HepG2 (cell line): Measurements from ENCODE around the gene ZNF772. TPM values are rescaled to one million over a fixed set of nuclear protein-coding genes. Genes with fewer than 3 reads are reported as not detected.

Experiments
- ATF7 ChIP-seq, 2 experiments: fragments of 450-650 bp in 1 of 2; sonication (generic) in 1 of 2; formaldehyde crosslinking in 1 of 2; IDR thresholded peaks; 2 replicates each; pipeline versions ENCODE4 v1.4.0 to v1.6.1; 2016 to 2020; ENCODE audit warnings: antibody characterized with exemption in 1 of 2, mild to moderate bottlenecking in 1 of 2, missing genetic modification reagents in 1 of 2
- KDM4B ChIP-seq: sonication (generic); formaldehyde crosslinking; IDR thresholded peaks from 2 replicates; pipeline ENCODE4 v1.4.0; 2020; ENCODE audit warnings: missing genetic modification reagents
- TMF1 ChIP-seq: sonication (generic); formaldehyde crosslinking; IDR thresholded peaks from 2 replicates; pipeline ENCODE4 v1.8.1; 2022; ENCODE audit warnings: low read depth, missing genetic modification reagents
- ZSCAN21 ChIP-seq: sonication (generic); formaldehyde crosslinking; IDR thresholded peaks from 2 replicates; pipeline ENCODE4 v1.8.0; 2022; ENCODE audit warnings: mild to moderate bottlenecking, missing genetic modification reagents, moderate library complexity, borderline replicate concordance
- polyA plus RNA-seq, 8 experiments: library from polyadenylated mRNA; depleted of rRNA in 3 of 8; stranded (reverse) in 7 of 8; unstranded in 1 of 8; fragments of >200 nt; fragmentation: Illumina TruSeq in 4 of 8; extraction: Trizol in 4 of 8; gene quantifications; 2 replicates each; pipeline versions ENCODE4 v1.2.1 to v1.2.3, GENCODE V29; 2011 to 2016; ENCODE audit warnings: low read depth in 4 of 8, missing spikeins in 1 of 8, mixed read lengths in 1 of 8; ENCODE audit not compliant: insufficient read depth in 1 of 8
- total RNA-seq, 5 experiments: library from RNA; depleted of rRNA; stranded (reverse); fragments of >200 nt; fragmentation: Illumina TruSeq; extraction: Trizol; gene quantifications; 2 replicates each; pipeline ENCODE4 v1.2.3, GENCODE V29; 2016; ENCODE audit warnings: low read depth in 1 of 5
- TF ChIP-seq, protein P1 (sequence below), 2 experiments: fragments of 450-650 bp in 1 of 2; sonication (generic) in 1 of 2; formaldehyde crosslinking in 1 of 2; IDR thresholded peaks; 2 replicates each; pipeline versions ENCODE4 v1.6.1 to v1.8.0; 2016 to 2022; ENCODE audit warnings: antibody characterized with exemption in 1 of 2, mild to moderate bottlenecking in 1 of 2, missing genetic modification reagents in 1 of 2
- TF ChIP-seq, protein P2 (sequence below): sonication (generic); formaldehyde crosslinking; IDR thresholded peaks from 2 replicates; pipeline ENCODE4 v1.4.0; 2020; ENCODE audit warnings: missing genetic modification reagents
- TF ChIP-seq, protein P3 (sequence below): sonication (generic); formaldehyde crosslinking; IDR thresholded peaks from 2 replicates; pipeline ENCODE4 v1.8.0; 2022; ENCODE audit warnings: missing genetic modification reagents, mild to moderate bottlenecking, inconsistent platforms, borderline replicate concordance
- TF ChIP-seq, protein P4 (sequence below): sonication (generic); formaldehyde crosslinking; IDR thresholded peaks from 2 replicates; pipeline ENCODE4 v1.4.0; 2020; ENCODE audit warnings: missing genetic modification reagents, borderline replicate concordance

ZNF772 gene
- total and polyA plus RNA-seq, 2 of the 13 experiments (the other 11 are each of a cell fraction or from before 2014, with no cell fraction given) = 3.1 to 17.2 TPM

DNA sequence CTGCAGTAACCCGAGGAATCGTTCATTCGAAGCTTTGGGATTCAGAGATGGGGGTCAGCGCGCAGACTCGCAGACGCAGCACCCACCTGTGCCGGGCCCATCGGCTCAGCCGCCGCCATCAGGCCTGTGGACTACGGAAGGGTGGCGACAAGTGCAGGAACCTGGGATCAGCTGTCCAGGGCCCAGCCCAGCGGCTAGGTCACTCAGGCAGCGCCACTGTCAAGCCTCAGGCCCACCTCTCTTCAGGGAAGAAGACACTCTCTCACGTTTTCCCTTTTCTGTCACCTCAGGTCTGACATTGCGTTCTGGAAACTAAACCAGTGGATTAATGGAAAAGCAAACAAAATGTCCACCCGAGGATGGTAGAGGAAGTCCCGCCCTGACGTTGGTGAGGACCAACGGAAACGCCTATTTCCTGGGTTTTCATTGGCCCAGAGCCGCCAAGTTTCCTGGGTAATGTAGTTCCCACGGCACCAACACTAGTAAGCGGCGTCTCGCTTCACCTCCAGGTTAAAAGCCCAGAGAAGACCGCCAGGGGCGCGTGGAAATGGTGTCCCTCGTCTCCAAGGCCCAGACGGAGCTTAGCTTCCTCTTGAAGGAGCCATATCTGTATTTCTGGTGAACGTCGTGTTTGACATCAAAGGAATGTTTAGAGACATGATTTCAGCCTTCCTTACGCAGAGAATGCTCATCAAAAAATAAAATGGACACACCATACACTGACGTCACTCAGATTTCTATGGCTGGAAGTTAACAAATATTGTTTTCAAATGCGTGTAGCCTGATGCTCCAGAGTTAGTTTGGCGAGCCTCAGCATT, at the start of gene ZNF772 (continued):
- TF ChIP-seq, protein P1, sequence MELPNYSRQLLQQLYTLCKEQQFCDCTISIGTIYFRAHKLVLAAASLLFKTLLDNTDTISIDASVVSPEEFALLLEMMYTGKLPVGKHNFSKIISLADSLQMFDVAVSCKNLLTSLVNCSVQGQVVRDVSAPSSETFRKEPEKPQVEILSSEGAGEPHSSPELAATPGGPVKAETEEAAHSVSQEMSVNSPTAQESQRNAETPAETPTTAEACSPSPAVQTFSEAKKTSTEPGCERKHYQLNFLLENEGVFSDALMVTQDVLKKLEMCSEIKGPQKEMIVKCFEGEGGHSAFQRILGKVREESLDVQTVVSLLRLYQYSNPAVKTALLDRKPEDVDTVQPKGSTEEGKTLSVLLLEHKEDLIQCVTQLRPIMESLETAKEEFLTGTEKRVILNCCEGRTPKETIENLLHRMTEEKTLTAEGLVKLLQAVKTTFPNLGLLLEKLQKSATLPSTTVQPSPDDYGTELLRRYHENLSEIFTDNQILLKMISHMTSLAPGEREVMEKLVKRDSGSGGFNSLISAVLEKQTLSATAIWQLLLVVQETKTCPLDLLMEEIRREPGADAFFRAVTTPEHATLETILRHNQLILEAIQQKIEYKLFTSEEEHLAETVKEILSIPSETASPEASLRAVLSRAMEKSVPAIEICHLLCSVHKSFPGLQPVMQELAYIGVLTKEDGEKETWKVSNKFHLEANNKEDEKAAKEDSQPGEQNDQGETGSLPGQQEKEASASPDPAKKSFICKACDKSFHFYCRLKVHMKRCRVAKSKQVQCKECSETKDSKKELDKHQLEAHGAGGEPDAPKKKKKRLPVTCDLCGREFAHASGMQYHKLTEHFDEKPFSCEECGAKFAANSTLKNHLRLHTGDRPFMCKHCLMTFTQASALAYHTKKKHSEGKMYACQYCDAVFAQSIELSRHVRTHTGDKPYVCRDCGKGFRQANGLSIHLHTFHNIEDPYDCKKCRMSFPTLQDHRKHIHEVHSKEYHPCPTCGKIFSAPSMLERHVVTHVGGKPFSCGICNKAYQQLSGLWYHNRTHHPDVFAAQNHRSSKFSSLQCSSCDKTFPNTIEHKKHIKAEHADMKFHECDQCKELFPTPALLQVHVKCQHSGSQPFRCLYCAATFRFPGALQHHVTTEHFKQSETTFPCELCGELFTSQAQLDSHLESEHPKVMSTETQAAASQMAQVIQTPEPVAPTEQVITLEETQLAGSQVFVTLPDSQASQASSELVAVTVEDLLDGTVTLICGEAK (IDR thresholded peaks at IDR 0.05) = peak; percentile 74
- TF ChIP-seq, protein P1 (CRISPR knock-in tag; IDR thresholded peaks at IDR 0.05) = no peak; the same call in 1 of the 2 replicates
- TF ChIP-seq ATF7 (IDR thresholded peaks at IDR 0.05) (peak; percentile 85), ATF7 (CRISPR knock-in tag; IDR thresholded peaks at IDR 0.05) (peak; percentile 31; the same call in 1 of the 2 replicates), TMF1 (CRISPR knock-in tag) (0 out of 2 replicates have a peak, but pooled peaks have one; percentile 1), KDM4B (CRISPR knock-in tag) (no peak), ZSCAN21 (CRISPR knock-in tag) (no peak)
- TF ChIP-seq, protein P2, sequence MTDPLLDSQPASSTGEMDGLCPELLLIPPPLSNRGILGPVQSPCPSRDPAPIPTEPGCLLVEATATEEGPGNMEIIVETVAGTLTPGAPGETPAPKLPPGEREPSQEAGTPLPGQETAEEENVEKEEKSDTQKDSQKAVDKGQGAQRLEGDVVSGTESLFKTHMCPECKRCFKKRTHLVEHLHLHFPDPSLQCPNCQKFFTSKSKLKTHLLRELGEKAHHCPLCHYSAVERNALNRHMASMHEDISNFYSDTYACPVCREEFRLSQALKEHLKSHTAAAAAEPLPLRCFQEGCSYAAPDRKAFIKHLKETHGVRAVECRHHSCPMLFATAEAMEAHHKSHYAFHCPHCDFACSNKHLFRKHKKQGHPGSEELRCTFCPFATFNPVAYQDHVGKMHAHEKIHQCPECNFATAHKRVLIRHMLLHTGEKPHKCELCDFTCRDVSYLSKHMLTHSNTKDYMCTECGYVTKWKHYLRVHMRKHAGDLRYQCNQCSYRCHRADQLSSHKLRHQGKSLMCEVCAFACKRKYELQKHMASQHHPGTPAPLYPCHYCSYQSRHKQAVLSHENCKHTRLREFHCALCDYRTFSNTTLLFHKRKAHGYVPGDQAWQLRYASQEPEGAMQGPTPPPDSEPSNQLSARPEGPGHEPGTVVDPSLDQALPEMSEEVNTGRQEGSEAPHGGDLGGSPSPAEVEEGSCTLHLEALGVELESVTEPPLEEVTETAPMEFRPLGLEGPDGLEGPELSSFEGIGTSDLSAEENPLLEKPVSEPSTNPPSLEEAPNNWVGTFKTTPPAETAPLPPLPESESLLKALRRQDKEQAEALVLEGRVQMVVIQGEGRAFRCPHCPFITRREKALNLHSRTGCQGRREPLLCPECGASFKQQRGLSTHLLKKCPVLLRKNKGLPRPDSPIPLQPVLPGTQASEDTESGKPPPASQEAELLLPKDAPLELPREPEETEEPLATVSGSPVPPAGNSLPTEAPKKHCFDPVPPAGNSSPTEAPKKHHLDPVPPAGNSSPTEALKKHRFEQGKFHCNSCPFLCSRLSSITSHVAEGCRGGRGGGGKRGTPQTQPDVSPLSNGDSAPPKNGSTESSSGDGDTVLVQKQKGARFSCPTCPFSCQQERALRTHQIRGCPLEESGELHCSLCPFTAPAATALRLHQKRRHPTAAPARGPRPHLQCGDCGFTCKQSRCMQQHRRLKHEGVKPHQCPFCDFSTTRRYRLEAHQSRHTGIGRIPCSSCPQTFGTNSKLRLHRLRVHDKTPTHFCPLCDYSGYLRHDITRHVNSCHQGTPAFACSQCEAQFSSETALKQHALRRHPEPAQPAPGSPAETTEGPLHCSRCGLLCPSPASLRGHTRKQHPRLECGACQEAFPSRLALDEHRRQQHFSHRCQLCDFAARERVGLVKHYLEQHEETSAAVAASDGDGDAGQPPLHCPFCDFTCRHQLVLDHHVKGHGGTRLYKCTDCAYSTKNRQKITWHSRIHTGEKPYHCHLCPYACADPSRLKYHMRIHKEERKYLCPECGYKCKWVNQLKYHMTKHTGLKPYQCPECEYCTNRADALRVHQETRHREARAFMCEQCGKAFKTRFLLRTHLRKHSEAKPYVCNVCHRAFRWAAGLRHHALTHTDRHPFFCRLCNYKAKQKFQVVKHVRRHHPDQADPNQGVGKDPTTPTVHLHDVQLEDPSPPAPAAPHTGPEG (CRISPR knock-in tag) = 0 out of 2 replicates have a peak, but pooled peaks have one; percentile 28
- TF ChIP-seq, protein P3, sequence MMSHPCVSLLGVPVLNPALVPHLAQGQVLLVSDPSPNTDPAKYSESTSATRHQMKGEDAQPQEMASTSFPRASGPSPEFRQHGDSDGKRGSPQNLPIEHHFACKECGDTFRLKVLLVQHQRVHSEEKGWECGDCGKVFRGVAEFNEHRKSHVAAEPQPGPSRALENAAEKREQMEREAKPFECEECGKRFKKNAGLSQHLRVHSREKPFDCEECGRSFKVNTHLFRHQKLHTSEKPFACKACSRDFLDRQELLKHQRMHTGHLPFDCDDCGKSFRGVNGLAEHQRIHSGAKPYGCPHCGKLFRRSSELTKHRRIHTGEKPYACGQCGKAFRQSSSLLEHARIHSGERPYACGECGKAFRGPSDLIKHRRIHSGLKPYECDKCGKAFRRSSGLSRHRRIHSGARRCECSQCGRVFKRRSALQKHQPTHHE (CRISPR knock-in tag) = no peak
- TF ChIP-seq, protein P4, sequence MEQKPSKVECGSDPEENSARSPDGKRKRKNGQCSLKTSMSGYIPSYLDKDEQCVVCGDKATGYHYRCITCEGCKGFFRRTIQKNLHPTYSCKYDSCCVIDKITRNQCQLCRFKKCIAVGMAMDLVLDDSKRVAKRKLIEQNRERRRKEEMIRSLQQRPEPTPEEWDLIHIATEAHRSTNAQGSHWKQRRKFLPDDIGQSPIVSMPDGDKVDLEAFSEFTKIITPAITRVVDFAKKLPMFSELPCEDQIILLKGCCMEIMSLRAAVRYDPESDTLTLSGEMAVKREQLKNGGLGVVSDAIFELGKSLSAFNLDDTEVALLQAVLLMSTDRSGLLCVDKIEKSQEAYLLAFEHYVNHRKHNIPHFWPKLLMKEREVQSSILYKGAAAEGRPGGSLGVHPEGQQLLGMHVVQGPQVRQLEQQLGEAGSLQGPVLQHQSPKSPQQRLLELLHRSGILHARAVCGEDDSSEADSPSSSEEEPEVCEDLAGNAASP (CRISPR knock-in tag) = no peak
